ENCODE data around the gene TANGO6. TPM values are rescaled to one million over a fixed set of nuclear protein-coding genes. Genes with fewer than 3 reads are reported as not detected.
"Not testable (repeated sequence)": the region's sequence is repeated elsewhere in the genome, so short reads cannot be mapped to it uniquely, and the experiment has no call there.

The TANGO6 gene
- total RNA-seq, 1 experiment from 2014 or later = 17.1 TPM

- H3K4me1 ChIP-seq (replicated peaks) = no peaks in the 10 kb centered on the region
- no peak overlapping the region for H3K27ac ChIP-seq
- DNase-seq (ENCODE audit: low read depth in 1 of 2, low spot score in 2 of 2) = no peak
- no peak overlapping the region for H3K4me3 ChIP-seq
- H3K27me3 ChIP-seq (replicated peaks) = no peaks in the 10 kb centered on the region
- no peaks in the 10 kb centered on the region for H3K9me3 ChIP-seq (replicated peaks)
- peaks cover 80% of the 10 kb centered on the region for H3K36me3 ChIP-seq
These were observed 276.8 kb downstream of the TANGO6 start for GRCh38 chr16:69120096-69120664.

GRCh38 chr16:69123910-69124309 is 280.6 kb downstream of the TANGO6 start:
- H3K27ac ChIP-seq = no peak overlapping the region
- DNase-seq (ENCODE audit: low read depth in 1 of 2, low spot score in 2 of 2) = peak; percentile 47 to 63
- H3K27me3 ChIP-seq (replicated peaks) = no peaks in the 10 kb centered on the region
- H3K4me1 ChIP-seq (replicated peaks) = no peaks in the 10 kb centered on the region
- H3K4me3 ChIP-seq = no peak overlapping the region
- no peaks in the 10 kb centered on the region for H3K9me3 ChIP-seq (replicated peaks)
- peaks cover 77% of the 10 kb centered on the region for H3K36me3 ChIP-seq

- not testable (repeated sequence) for H3K4me1 ChIP-seq (replicated peaks); H3K27ac ChIP-seq; H3K4me3 ChIP-seq; DNase-seq (ENCODE audit: low read depth in 1 of 2, low spot score in 2 of 2); H3K9me3 ChIP-seq (replicated peaks); H3K27me3 ChIP-seq (replicated peaks)
- peaks cover 74% of the 10 kb centered on the region for H3K36me3 ChIP-seq
These were observed 281.1 kb downstream of the TANGO6 start for GRCh38 chr16:69124406-69124805.

DNA sequence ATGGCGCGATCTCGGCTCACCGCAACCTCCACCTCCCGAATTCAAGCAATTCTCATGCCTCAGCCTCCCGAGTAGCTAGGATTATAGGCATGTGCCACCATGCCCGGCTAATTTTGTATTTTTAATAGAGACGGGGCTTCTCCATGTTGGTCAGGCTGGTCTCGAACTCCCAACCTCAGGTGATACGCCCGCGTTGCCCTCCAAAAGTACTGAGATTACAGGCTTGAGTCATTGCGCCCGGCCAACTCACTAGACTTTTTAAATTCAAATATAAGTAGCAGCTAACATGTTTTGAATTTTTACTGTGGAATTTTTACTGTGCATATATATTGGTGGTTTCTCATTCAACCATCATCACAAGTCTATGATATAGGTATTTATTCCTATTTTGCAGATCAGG is 281.6 kb downstream of the TANGO6 start:
- H3K27ac ChIP-seq; H3K4me1 ChIP-seq (replicated peaks); H3K9me3 ChIP-seq (replicated peaks); H3K4me3 ChIP-seq; DNase-seq (ENCODE audit: low read depth in 1 of 2, low spot score in 2 of 2); H3K27me3 ChIP-seq (replicated peaks): not testable (repeated sequence)
- H3K36me3 ChIP-seq = peaks cover 74% of the 10 kb centered on the region

- Histone ChIP-seq H3K4me1 (replicated peaks) (peaks cover 12% of the 10 kb centered on the region), H3K27me3 (replicated peaks) (no peaks in the 10 kb centered on the region), H3K9me3 (replicated peaks) (no peaks in the 10 kb centered on the region), H3K36me3 (peaks cover 75% of the 10 kb centered on the region), H3K4me3 (no peak overlapping the region), H3K27ac (no peak overlapping the region)
- DNase-seq (ENCODE audit: low read depth in 1 of 2, low spot score in 2 of 2) = no peak
These were observed 282.9 kb downstream of the TANGO6 start for GRCh38 chr16:69126221-69126620.

DNA sequence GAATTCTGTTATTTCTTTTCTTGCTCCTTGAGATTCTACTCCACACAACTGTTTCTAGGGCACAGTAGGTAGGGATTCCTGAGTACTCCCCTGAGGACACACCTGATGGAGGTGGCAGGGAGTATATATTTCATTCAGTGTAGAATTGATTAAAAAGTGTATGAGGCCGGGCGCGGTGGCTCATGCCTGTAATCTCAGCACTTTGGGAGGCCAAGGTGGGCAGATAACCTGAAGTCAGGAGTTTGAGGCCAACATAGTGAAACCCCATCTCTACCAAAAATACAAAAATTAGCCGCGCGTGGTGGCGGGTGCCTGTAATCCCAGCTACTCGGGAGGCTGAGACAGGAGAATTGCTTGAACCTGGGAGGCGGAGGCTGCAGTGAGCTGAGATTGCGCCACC is 283.5 kb downstream of the TANGO6 start:
- not testable (repeated sequence) for DNase-seq (ENCODE audit: low read depth in 1 of 2, low spot score in 2 of 2); H3K27me3 ChIP-seq (replicated peaks); H3K9me3 ChIP-seq (replicated peaks); H3K27ac ChIP-seq; H3K4me3 ChIP-seq
- Histone ChIP-seq H3K4me1 (replicated peaks) (peaks cover 12% of the 10 kb centered on the region), H3K36me3 (peaks cover 76% of the 10 kb centered on the region)

GRCh38 chr16:69127966-69128510 is 284.7 kb downstream of the TANGO6 start:
- Histone ChIP-seq H3K27me3 (replicated peaks) (no peaks in the 10 kb centered on the region), H3K4me3 (no peak overlapping the region), H3K4me1 (replicated peaks) (peaks cover 12% of the 10 kb centered on the region), H3K36me3 (peaks cover 73% of the 10 kb centered on the region), H3K9me3 (replicated peaks) (no peaks in the 10 kb centered on the region; the same call in 1 of the 2 replicates), H3K27ac (no peak overlapping the region)
- no peak for DNase-seq (ENCODE audit: low read depth in 1 of 2, low spot score in 2 of 2)

DNA sequence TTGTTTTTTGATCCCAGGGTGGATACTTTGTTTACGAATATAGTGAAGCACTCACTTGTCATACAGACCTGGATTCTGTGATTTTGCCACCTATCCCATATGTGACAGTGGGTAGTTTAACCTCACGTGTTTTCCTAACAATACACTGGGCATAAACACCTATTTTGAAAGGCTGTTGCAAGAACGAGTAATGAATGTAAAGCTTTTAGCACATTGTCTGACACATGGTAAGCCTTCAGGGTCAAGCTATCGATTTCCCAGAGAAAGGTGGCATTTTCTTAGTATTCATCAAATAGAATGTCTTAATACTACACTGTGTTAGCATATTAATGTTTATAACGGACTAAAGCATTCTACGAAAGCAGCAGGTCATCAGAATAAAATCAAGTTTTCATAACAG is 287.1 kb downstream of the TANGO6 start:
- no peak for DNase-seq (ENCODE audit: low read depth in 1 of 2, low spot score in 2 of 2)
- Histone ChIP-seq H3K36me3 (peaks cover 68% of the 10 kb centered on the region), H3K27me3 (replicated peaks) (no peaks in the 10 kb centered on the region), H3K27ac (no peak overlapping the region), H3K4me3 (0 out of 2 replicates have a peak overlapping the region, but pooled peaks have one; percentile 99), H3K4me1 (replicated peaks) (peaks cover 23% of the 10 kb centered on the region), H3K9me3 (replicated peaks) (no peaks in the 10 kb centered on the region; the same call in 1 of the 2 replicates)

DNA sequence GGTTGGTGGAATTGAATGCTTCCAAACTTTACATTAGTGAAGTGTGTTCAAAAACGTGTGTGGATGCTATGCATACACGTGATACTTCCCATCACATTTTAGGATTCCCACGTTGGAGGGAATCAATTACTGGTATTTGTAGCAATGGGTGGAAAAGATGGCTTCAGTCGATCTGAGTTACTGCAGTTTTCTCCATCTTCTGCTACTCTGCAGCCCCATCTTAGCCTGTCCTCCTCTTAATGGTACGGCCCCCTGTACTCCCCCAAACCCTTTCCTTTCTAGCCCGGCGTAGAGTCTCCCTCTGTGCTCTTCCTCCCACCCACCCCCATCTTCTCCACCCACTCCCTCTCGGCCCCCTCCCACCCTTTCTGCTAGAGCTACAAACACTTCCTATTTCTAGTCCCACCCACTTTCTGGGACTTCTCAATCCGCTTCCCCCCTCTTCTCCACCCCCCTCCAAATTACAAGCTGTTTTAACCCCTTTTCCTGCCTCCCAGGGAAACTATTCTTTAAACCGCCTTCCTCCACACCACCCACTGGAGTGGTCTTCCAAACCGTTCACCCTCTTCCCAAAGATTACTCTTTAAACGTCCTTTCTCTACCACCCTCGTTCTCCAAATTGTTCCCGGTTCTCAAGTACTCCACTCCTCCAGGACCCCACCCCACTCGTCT is 288.0 kb downstream of the TANGO6 start:
- H3K4me1 ChIP-seq (replicated peaks) = peaks cover 23% of the 10 kb centered on the region
- peak overlapping the region; percentile 90 for H3K27ac ChIP-seq
- no peak for DNase-seq (ENCODE audit: low read depth in 1 of 2, low spot score in 2 of 2)
- no peaks in the 10 kb centered on the region for H3K27me3 ChIP-seq (replicated peaks)
- H3K4me3 ChIP-seq = peak overlapping the region; percentile 99
- H3K36me3 ChIP-seq = peaks cover 70% of the 10 kb centered on the region
- no peaks in the 10 kb centered on the region; the same call in 1 of the 2 replicates for H3K9me3 ChIP-seq (replicated peaks)

- Histone ChIP-seq H3K27ac (peak overlapping the region; percentile 90), H3K9me3 (replicated peaks) (no peaks in the 10 kb centered on the region; the same call in 1 of the 2 replicates), H3K4me1 (replicated peaks) (peaks cover 23% of the 10 kb centered on the region), H3K36me3 (peaks cover 73% of the 10 kb centered on the region), H3K4me3 (peak overlapping the region; percentile 99), H3K27me3 (replicated peaks) (no peaks in the 10 kb centered on the region)
- DNase-seq (ENCODE audit: low read depth in 1 of 2, low spot score in 2 of 2) = peak; percentile 50 to 92
These were observed 288.6 kb downstream of the TANGO6 start for GRCh38 chr16:69131839-69132423.

DNA sequence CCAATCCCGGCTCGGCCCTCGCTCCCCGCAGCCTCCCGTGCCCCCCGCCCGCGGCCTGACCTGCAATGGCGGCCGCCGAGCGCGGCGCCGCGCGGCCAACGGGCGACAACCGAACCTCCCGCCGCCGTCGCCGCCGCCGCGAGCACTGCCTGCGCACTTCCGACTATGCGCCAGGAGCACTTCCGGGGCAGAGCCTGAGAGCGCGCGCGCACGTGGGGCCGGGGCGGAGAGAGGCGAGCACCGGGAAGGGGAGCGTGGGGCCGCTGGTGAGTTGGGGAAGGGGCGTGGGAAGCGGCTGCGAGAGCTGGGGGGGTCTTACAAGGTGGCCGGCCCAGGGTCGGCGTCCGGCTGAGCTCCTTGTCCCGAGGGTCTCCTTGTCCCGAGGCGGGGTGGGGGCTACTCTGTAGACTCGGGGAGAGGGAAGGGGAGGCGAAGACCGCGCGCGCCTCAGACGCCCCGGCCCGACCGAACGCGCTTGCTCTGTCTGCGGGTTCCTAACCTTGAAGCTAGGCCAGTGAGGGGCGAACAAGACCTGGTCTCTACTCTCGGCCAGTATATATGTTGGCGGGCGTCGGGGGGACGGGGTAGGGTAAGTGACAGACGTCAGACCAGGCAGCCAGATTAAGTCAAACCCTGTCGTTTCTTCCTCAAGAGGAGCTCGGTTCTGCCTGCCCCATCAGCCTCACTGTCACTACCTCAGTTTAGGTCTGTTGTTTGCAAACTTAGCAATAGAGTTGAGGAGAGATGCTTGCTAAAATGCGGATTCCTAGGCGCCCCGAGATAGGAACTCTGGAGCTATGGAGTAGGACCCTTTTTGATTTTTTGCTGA is 289.3 kb downstream of the TANGO6 start, which contains the start of the genes CHTF8 and UTP4:
CHTF8 (minus strand) TSS at position 165 of the 829 bp plus-strand sequence. CDS start 11,130 bp downstream, outside the sequence.
UTP4 (plus strand) TSS at position 226 of the 829 bp plus-strand sequence. CDS start 811 bp downstream, outside the sequence.
- Histone ChIP-seq H3K4me1 (replicated peaks) (peaks cover 23% of the 10 kb centered on the region), H3K4me3 (peak within 1 kb of the TSS; percentile 99), H3K9me3 (replicated peaks) (no peaks in the 10 kb centered on the region; the same call in 1 of the 2 replicates), H3K27ac (peak within 1 kb of the TSS; percentile 90), H3K27me3 (replicated peaks) (no peaks in the 10 kb centered on the region), H3K36me3 (peaks cover 75% of the 10 kb centered on the region)
- peak; percentile 57 to 86 for DNase-seq (ENCODE audit: low read depth in 1 of 2, low spot score in 2 of 2)

GRCh38 chr16:69133373-69133954 is 290.1 kb downstream of the TANGO6 start:
- Histone ChIP-seq H3K27me3 (replicated peaks) (no peaks in the 10 kb centered on the region), H3K9me3 (replicated peaks) (no peaks in the 10 kb centered on the region; the same call in 1 of the 2 replicates), H3K27ac (no peak overlapping the region), H3K4me3 (peak overlapping the region; percentile 99), H3K4me1 (replicated peaks) (peaks cover 23% of the 10 kb centered on the region), H3K36me3 (peaks cover 75% of the 10 kb centered on the region)
- DNase-seq (ENCODE audit: low read depth in 1 of 2, low spot score in 2 of 2) = no peak
